EH (cell line): Measurements from ENCODE around the gene ELOVL4.

Experiments used
- DNase-seq: peaks from one replicate; pipeline ENCODE4 v3.0.0-alpha.2; 2015; ENCODE audit warnings: low read depth

The ELOVL4 gene

DNA sequence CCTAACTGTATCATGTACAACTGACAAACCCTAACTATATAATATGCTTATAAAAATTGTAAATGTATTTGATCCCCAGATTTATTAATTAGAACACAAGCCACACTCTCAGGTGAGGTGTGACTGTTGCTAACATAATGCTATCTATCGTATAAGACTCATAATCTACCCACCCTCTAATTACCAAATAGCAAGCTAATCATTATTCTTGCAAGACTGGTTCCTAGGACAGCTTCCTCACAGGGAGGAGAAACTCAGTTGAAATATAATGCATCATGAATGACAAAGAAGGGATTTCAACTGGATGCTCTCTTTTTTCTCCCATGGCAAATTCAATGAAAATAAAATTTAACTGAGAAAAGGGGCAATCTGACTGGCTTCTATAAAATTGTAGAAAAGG lies 35.4 kb downstream of the ELOVL4 start:
- no peak for DNase-seq

- DNase-seq = no peak
These were observed 37.8 kb downstream of the ELOVL4 start for GRCh38 chr6:79909517-79909916.

DNA sequence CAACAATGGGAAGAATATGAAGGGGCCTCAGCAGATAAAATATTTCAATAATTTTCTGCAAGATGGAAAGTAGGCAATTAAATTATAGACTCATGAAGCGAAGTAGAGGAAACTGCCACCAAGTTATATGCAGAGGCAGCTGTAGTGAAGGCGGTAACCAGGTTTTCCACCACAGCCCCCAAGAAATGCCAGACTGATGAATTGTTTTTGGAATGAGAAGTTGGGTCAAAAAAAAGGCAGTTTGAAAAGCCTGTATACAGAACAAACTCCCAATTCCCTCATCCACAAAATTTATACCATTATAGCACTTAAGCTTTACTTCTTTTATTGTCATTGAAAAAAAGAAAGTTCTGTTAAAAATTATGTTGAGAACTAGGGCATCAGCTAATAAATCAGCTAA lies 45.3 kb downstream of the ELOVL4 start:
- peak; percentile 1 for DNase-seq

GRCh38 chr6:79898076-79898475 lies 49.3 kb downstream of the ELOVL4 start:
- no peak for DNase-seq

DNA sequence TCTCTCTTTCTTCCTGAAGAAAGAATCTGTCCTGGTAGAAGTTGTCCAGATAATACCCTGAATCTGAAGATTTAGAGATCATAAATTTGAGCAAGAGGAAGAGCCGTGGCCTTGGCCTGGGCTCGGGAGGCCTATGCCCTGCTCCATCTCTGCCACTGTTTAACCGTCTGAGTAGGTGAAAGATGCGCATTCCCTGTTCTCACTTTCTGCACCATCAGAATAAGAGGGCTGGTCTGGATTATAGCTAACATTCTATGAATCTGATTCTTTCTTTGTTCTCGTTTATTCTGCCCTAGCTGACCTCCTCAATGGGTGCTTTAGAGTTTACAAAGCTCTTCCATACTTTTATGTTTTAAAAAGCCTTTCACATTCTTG lies 51.3 kb downstream of the ELOVL4 start:
- DNase-seq = no peak

DNA sequence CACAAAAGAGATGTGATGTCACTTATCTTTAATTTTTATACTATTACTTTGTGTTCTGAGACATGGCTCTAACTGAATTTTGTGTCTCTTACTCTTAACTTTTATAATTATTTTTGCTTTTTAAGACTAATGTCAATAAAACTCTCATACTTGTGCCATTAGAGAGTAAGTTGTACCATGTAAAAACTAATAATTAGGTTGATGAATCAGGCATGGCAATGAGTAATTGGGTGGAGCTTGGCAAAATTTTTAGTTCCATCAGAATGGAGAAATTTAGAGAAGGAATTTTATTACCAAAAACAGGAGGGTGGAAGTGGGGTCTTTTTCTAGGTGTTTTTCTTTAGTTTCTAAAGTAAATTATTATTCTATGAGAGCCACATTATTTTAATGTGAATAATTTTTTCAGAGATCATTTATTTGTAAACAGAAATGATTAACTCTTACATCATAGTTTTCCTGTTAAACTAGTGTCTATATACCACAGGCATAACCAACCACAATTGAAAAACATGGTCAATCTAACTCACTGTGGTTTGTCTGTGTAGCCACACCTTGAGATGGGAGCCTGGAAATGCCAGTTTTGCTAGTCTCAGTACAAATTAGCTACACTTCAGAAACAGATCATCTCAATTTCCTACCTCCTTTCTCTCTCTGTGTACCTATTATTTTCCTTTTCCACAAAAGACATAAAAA lies 51.8 kb downstream of the ELOVL4 start:
- DNase-seq = no peak

DNA sequence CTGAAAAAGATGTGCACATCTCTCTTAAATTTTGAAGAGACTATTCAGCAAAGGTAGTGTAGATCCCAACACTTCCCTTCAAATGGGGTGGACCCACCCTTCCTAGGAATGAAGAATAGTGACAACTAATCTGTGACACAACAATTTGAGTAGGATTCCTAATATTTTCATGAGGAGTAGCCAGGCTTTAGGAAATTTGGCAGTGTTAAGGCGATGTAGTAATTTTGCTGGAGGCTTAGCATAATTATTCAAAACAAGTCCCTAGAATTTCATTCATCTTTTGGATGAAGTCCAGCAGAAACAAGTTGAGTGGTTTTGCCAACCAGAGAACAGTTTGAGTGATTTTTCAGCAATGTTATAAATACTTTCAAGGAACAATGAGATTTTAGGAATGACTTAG lies 52.4 kb downstream of the ELOVL4 start:
- DNase-seq = peak; percentile 39

GRCh38 chr6:79888587-79888986 lies 58.8 kb downstream of the ELOVL4 start:
- DNase-seq = no peak

GRCh38 chr6:79878142-79878748 lies 69.1 kb downstream of the ELOVL4 start:
- DNase-seq = no peak

DNA sequence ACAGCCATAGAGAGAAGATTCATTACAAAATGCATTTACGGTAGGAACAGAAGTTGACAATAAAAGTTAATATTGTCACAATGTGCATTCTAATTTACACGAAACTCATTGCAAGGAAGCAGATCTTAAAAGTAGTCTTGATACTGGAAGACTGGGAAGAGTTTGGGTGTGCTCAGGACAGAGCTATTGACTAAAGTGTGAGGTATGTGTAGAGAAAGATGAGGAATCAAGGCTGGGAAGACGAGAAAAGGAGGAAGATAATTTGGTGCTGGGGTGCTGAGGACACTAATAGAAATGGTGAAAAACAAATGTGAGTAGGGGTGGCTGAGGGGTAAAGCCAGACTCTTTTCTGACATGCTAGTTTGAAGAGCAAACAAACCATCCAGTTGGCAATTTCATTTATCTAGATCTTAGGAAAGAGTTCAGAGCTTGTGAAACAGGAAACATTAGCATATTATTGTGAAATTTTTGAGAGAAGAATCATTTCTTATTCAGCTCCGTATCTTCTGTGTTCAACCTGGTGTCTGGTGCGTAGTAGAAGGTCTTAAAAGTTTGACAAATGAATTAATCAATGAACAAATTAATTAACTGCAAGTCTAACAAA lies 72.7 kb downstream of the ELOVL4 start:
- no peak for DNase-seq

DNA sequence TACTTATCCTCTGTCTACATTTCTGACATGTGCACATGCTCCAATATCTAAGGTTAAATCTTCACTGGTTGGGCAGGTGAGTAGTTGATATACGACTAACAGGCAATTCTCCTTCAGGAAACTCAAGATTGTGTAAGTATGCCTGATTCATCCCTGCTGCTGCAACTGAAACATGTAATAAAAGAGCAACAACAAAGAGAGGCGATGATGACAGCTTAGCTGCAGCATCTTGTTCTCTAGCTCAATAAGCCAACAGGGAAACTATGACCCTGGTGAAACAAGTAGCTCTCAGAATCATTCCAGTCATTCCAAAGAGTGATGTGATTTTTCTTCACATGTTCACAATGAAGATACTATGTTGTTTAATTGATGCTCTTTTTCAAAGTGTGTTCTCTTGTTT lies 74.4 kb downstream of the ELOVL4 start:
- peak; percentile 62 for DNase-seq

DNA sequence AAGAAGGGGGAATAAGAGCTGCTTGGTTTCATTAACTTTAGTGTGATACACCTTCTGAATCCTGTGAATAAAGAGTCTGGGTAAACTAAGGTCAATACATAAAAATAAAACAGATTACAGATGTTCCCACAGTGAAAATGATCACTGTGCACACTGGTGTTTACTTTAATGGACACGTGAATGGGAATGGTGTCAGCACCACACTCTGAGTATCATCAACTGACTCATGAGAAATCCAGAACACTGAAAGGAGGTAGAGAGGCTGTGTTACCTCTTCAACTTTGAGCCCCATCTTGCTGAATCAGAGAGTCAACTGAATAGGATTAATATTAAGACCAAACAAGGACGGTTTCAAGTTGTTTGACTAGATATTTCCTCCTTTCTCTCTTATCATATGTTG lies 75.0 kb downstream of the ELOVL4 start:
- no peak for DNase-seq

DNA sequence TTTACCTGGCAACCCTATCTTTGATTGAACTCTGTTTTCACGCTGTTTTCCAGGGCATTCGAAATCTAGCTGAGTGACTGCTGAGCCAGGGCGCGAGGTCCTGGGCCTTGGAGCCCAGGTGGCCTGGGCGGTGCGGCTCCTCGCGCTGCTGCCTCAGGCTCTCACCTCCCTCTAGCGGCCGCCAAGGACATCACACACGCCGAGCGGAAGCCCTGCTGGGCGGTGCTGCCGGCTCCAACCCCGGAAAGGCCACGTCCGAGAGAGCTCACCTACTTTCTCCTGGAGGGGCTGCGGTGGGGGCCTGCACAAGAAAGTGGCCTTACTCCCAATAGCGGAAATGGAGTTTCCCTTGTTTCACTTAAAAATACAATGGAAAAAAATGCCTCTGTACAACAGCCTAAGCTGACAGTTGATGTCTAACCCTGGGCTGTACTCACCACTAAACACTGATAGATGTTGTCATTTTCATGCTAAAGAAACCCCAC lies 77.7 kb downstream of the ELOVL4 start:
- peak; percentile 72 for DNase-seq

DNA sequence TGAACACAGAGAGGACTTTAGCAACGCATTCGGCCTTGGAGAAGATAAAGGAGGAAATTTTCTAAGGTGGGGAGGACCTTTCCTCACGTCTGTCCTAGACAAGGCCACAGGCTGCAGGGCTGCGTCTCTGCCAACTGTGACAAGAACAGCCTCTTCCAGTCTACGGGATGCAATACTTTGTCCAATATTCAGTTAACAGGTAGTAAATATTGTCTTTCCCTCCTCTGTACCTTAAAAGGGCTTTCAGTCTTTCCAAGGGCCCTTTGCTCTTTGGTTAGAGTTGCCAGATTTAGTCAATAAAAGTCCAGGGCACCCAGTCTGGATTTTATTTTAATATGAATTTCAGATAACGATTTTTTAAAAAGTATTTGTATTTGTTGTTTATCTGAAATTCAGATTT lies 78.2 kb downstream of the ELOVL4 start:
- no peak for DNase-seq

DNA sequence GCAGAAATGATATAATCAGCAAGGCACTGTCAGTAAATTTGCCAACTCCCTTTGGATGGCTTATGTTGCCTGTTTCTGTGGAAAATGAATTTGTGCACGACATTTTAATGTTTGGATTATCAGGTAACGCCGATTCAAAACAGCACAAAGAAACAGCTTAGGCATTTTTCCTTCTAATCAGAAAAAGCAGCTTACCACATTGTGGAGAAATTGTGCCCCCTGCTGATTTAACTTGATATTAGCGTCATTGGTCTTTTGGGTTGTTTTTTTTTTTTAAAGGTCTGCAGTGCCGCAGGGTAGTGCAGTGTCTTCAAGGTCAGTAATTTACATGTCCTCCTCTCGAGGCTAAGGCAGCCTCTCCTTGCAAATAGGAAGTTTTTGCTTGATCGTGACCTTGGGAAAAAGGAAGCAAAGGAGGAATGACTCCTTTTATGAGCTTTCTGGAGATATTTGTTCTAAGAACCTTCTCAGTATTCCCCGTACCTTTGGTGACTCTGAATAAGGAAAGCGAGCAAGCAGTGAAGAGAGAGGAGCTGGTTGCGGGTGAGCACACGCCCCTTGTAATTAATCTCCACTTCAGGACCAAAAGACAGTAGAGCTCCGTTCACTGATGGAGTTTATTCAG lies 79.1 kb downstream of the ELOVL4 start:
- DNase-seq = peak; percentile 70
